ENCODE data around the gene COX14.

The COX14 gene

DNA sequence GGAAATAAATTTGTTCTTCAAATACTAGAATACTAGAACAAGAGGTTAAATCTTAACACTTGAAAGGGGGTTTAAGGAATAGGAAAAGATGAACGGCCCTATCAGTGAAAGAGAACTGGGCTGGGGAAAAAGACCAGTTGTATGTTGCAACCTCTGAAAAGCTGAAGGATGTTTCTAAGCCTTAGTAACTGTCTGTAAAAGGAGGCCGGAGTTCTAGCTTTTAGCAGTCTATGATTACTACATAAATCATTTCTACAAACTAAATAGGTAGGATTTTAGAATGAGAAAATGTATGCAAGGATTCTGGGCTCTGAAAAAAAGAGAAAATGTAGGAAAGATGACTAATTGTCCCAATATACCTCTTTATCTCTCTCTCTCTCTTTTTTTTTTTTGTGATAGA is 50.2 kb downstream of the COX14 start:
- DNase-seq: peak in 1 of 3 donors; percentile 30

DNA sequence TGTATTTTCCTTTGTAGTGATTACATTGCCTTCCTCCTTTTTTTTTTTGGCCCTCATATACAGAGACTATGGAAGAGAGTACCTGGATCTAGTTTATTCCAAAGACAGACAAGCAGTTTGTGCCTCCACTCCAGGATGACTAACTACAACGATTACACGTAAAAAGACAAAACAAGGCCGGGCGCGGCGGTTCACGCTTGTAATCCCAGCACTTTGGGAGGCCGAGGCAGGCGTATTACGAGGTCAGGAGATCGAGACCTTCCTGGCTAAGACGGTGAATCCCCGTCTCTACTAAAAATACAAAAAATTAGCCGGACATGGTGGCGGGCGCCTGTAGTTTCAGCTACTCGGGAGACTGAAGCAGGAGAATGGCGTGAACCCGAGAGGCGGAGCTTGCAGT is 52.9 kb downstream of the COX14 start:
- DNase-seq: no peak

DNA sequence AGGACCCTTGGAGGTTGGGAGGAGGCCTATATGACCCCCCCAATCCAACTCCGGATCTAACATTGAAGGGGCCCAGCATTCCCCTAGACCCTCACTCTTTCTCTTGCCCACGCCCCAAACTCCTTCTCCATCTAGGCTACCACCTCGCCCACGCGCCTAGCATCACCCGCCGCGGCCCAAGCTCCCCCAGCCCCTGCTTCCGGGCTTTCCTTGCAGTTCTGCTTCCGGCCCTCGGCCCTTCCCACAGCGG is 54.7 kb downstream of the COX14 start:
- peak; percentile 77 to 88 (median 83) for DNase-seq

DNA sequence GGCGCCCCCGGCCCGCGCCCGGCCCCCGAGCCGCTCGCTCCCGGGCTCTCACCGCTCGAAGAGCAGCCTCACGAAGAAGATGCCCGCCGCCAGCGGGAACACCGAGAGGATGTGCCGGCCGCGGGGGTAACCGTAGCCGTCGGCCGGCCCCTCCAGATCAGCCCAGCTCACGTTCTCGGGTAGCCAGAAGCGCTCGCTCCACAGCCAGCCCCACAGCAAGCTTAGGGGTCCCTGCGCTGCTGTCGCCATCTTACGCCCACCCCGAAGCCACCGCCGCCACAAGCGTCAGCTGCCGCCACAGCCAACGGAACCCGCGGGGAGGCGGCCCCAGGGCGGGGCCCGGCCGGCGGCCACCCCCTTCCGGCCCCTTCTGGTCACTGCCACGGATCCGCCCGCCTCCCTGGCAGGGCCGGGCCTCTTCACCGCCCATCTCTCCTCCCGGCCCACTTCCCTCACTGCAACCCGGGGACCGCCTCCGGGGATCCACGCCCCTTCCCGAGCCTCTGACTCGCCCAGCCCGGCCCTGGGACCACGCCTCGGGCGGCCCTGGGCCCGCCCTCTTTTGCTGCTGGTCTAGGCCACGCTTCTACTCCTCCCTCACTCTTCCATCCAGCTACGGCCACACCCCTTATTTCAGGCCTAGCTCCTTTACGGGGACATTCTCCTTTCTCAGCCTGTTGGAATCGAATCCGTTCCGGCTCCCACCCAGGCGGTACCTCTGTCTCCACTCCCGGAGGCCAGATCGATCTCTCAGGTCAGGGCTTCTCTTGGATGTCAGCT is 55.2 kb downstream of the COX14 start, which contains the start of gene CERS5:
Gene CERS5 (minus strand): TSS at position 321 of the 780 bp plus-strand sequence. CDS start 72 bp downstream, at position 249.
- DNase-seq: peak; percentile 99
